Epithelial cell of esophagus (primary cell): ENCODE measurements around the gene ATXN7L1.
"Not testable (repeated sequence)": the region's sequence is repeated elsewhere in the genome, so short reads cannot be mapped to it uniquely, and the experiment has no call there.

Experiments
- DNase-seq: peaks from one replicate; pipeline ENCODE4 v3.0.0; 2010; ENCODE audit warnings: low read depth
- H3K4me3 ChIP-seq: 2 replicates; pipeline ENCODE4 v1.5.1; 2011; ENCODE audit warnings: mild to moderate bottlenecking, low read length, control low read depth
- CTCF ChIP-seq: IDR thresholded peaks from 2 replicates; pipeline ENCODE4 v1.5.1; 2011; ENCODE audit warnings: low read depth, mild to moderate bottlenecking, low read length, control low read depth, inconsistent platforms; ENCODE audit not compliant: insufficient read depth; ENCODE audit errors: missing control alignments

ATXN7L1 gene

DNA sequence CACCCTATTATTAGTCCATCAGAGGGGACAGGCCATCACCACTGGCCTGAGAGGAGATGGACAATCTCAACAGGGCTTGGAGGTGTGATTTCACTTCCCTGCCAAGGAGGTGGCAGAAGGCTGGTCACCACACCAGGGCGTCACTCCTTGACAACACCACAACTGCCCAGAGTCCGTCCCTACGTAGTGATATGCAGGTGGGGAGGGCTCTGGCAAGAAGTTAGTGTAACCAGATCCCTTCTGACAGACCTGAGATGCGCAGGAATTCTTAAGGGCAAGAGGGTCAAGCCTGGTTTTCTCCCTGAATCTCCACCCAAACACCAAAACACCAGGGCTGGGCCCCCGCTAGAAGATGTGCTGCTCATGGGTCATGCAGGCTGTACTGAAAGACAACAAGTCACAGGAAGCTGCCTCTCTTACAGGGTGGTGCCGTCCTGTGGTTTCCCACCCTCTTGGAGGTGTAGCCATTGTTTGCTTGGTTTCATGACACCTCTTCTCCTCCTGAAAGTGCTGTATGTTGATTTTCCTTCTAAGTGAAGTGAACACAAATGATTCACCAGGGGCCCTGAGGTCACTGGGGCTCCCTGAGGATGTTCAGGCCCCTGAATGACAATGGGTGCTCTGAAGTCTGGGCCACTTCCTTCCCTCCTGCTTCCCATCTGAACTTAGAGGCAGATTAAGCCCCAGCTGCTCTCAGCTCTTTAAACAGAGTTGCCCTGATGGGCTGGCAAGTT, 27.1 kb downstream of the ATXN7L1 start:
- no peak overlapping the region for H3K4me3 ChIP-seq
- peak; percentile 68 for DNase-seq
- TF ChIP-seq CTCF = no peak

DNA sequence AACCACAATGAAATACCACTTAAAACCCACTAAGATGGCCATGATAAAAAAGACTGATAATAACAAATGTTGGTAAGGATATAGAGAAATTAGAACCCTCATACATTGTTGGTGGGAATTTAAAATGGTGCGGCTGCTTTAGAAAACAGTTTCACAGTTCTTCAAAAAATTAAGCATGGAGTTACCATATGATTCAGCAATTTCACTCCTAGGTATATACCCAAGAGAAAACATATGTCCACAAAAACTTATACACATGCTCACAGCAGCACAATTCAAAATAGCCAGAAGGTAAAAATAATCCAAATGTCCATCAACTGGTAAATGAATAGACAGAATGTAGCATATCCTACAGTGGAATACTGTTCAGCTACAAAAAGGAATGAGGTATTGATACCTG, 30.0 kb downstream of the ATXN7L1 start:
- TF ChIP-seq CTCF = no peak
- no peak for DNase-seq
- H3K4me3 ChIP-seq = no peak overlapping the region

DNA sequence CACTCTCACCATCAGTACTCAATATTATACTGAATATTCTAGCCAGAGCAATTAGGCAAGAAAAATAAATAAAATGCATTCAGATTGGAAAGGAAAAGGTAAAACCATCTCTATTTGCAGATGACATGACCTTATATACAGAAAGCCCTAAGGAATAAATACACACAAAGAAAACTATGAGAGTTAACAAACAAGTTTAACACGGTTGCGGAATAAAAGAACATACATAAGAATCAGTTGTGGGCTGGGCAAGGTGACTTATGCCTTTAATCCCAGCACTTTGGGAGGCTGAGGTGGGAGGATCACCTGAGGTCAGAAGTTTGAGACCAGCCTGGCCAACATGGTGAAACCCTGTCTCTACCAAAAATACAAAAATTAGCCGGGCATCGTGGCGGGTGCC, 31.7 kb downstream of the ATXN7L1 start:
- H3K4me3 ChIP-seq = not testable (repeated sequence)
- peak; percentile 37 for DNase-seq

- DNase-seq = peak; percentile 88
- TF ChIP-seq CTCF = no peak
- H3K4me3 ChIP-seq = no peak overlapping the region
These were observed 34.5 kb downstream of the ATXN7L1 start for GRCh38 chr7:105841866-105842265.

DNA sequence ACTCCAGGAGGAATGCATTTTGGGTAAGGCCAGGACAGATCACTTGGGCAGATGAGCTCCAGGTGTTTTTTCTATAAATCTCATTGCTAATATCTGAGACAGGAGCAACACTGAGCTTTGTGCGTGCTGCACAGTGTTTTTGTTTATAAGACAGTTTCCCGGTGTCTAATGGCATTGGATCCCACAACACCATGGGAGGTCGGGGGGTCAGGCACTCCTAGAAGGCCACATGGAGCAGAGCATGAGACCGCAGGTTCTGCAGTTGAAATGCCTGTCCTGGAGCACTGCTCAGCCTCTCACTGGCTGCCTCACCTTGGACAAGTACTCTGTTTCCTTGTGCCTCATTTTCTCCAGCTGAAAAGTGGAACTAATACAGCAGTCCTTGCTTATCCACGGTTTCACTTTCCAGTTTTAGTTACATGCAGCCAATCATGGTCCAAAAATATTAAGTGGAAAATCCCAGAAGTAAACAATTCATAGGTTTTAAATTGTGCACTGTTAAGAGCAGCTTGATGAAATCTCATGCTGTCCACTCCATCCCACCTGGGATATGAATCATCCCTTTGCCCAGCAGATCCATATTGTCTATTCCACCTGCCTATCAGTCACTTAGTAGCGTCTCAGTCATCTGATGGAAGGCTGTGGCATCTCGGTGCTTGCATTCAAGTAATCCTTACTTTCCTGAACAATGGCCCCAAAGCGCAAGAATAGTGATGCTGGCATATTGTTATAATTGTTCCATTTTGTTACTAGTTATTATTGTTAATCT, 35.2 kb downstream of the ATXN7L1 start:
- no peak for TF ChIP-seq CTCF
- H3K4me3 ChIP-seq = no peak overlapping the region
- peak; percentile 26 for DNase-seq

DNA sequence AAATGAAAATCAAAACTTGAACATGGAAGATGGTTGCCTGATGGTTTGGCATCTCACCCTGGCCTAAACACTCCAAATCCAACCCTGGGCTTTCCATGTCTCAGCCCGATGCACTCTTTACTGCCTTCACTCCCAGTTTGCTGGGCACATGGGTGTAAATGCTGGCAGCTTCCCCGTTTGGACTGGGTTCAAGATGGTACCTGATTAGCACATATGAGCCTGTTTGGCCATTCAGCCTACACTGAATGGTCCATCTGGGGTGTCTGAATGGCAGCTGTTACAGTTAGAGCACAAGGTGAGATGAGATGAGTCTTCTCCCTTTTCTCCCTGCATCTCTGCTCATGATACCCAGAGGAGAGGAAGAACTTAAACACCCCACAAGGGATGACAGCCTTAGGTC, 37.1 kb downstream of the ATXN7L1 start:
- no peak for TF ChIP-seq CTCF
- no peak overlapping the region for H3K4me3 ChIP-seq
- no peak for DNase-seq

DNA sequence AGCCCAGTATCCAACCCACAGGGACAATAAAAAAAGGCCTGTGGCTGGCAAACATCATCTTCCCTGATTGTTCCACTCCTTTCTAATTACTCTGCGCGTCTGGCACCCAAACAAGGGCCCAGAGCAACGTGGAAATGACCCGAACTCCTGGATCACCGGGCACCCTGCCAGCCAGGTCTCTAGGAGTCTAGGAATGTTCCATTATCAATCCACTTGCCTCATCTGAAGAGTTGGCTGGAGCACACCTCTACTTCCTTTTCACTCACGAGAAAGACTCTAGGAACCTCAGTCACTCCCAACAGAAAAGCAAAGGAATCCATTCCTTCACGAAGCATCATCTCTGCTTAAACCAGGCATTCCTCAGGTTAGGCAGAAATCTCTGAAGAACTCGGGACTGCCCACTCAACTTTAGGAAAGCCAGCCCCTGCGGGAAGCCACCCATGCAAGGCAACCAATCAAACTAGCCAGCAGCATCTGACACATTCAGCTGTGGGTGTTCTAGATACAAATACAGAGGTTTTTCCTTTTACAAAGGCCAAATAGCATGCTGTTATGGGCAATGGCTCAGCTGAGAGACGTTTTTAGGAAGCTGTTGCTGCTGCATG, 37.7 kb downstream of the ATXN7L1 start:
- H3K4me3 ChIP-seq = no peak overlapping the region
- DNase-seq = peak; percentile 43
- TF ChIP-seq CTCF = no peak
